GM12874 (cell line): ENCODE data around the gene RNASET2.

Experiments
- CTCF ChIP-seq: IDR thresholded peaks from 2 replicates; pipeline ENCODE4 v1.5.1; 2011; ENCODE audit warnings: low read depth, mild to moderate bottlenecking, control low read depth, low read length, moderate library complexity; ENCODE audit not compliant: insufficient read depth

RNASET2 gene

GRCh38 chr6:166997768-166998255 lies 41.5 kb upstream of the RNASET2 start:
- TF ChIP-seq CTCF: peak; percentile 42

- no peak for TF ChIP-seq CTCF
Measured at GRCh38 chr6:166997348-166997747, 41.0 kb upstream of the RNASET2 start.

- no peak for TF ChIP-seq CTCF
Measured at GRCh38 chr6:166996406-166996805, 40.1 kb upstream of the RNASET2 start.

GRCh38 chr6:166989427-166990032 lies 33.2 kb upstream of the RNASET2 start:
- TF ChIP-seq CTCF: peak; percentile 43; the same call in 1 of the 2 replicates

- TF ChIP-seq CTCF: no peak
Measured at GRCh38 chr6:166988674-166989201, 32.4 kb upstream of the RNASET2 start.

GRCh38 chr6:166987930-166988329 lies 31.6 kb upstream of the RNASET2 start:
- TF ChIP-seq CTCF: no peak

GRCh38 chr6:166987448-166987847 lies 31.1 kb upstream of the RNASET2 start:
- TF ChIP-seq CTCF: no peak
